ENCODE results near the gene MN1. TPM values are rescaled to one million over a fixed set of nuclear protein-coding genes. Genes with fewer than 3 reads are reported as not detected.

The MN1 gene
- total and polyA plus RNA-seq, 2 experiments from 2014 or later, result 1.0 to 6.8 TPM

DNA sequence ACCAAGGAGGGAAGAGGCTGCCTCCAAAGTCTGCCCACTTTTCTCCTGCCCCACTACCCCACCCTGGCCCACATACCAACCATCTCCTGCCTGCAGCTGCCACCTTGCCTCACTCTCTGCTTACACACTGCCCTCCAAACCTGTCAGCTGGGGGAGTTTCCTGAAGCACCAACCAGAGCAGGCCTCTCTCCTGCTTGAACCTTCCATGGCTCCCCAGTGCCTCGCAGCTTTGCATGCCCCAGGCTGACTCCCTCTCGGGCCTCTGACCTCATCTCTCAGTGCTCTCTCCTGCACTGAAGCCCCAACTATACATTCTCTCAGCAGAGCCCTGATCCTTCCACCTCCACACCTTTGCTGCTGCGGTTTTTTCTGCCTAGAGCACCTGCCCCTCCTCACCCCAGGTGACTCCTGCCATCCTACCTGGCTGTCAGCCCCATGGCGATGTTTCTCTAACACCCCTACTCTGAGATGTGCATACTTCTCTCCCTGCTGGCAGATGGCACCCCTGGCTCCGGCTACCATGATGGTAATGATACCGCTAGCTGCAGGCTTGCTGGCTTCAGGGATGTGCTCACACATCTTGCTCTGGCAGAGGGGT lies 43.5 kb downstream of the MN1 start (continued):
- TF ChIP-seq, protein P1, sequence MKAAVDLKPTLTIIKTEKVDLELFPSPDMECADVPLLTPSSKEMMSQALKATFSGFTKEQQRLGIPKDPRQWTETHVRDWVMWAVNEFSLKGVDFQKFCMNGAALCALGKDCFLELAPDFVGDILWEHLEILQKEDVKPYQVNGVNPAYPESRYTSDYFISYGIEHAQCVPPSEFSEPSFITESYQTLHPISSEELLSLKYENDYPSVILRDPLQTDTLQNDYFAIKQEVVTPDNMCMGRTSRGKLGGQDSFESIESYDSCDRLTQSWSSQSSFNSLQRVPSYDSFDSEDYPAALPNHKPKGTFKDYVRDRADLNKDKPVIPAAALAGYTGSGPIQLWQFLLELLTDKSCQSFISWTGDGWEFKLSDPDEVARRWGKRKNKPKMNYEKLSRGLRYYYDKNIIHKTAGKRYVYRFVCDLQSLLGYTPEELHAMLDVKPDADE (IDR thresholded peaks at IDR 0.05), result no peak
- TF ChIP-seq, protein P2, sequence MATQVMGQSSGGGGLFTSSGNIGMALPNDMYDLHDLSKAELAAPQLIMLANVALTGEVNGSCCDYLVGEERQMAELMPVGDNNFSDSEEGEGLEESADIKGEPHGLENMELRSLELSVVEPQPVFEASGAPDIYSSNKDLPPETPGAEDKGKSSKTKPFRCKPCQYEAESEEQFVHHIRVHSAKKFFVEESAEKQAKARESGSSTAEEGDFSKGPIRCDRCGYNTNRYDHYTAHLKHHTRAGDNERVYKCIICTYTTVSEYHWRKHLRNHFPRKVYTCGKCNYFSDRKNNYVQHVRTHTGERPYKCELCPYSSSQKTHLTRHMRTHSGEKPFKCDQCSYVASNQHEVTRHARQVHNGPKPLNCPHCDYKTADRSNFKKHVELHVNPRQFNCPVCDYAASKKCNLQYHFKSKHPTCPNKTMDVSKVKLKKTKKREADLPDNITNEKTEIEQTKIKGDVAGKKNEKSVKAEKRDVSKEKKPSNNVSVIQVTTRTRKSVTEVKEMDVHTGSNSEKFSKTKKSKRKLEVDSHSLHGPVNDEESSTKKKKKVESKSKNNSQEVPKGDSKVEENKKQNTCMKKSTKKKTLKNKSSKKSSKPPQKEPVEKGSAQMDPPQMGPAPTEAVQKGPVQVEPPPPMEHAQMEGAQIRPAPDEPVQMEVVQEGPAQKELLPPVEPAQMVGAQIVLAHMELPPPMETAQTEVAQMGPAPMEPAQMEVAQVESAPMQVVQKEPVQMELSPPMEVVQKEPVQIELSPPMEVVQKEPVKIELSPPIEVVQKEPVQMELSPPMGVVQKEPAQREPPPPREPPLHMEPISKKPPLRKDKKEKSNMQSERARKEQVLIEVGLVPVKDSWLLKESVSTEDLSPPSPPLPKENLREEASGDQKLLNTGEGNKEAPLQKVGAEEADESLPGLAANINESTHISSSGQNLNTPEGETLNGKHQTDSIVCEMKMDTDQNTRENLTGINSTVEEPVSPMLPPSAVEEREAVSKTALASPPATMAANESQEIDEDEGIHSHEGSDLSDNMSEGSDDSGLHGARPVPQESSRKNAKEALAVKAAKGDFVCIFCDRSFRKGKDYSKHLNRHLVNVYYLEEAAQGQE (IDR thresholded peaks at IDR 0.05; ENCODE audit: unreplicated experiment), result no peak

DNA sequence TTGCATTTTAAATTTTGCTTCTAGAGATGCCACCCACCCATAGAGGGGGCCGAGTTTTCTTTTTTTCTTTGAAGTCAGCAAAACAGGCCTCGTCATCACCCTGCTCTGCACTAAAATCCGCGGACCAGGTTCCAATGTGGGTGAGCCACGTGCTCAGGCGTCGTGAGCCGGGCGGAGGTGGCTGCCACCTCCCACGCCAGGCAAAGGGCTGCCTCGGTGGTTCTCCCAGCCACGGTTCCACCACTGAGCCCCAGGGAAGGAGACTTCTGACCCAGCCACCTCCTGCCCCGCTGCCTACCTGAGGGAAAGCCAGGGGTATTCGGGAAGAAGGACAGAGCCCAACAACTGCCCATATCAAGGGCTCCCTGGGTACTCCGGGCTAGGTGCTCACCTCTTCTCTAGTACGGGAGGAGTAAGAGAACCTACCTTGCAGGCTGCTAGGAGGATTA lies 45.3 kb downstream of the MN1 start:
- H3K36me3 Mint-ChIP-seq (ENCODE audit: low read depth), result no peaks in the 10 kb centered on the region
- H4K20me1 ChIP-seq (replicated peaks; ENCODE audit: insufficient read depth), result no peaks in the 10 kb centered on the region
- H3K36me3 ChIP-seq (ENCODE audit: insufficient read depth), result no peaks in the 10 kb centered on the region
- H3K79me2 ChIP-seq (replicated peaks; ENCODE audit: insufficient read depth), result no peaks in the 10 kb centered on the region
- H3K4me1 ChIP-seq (ENCODE audit: insufficient read depth), result peaks cover 4% of the 10 kb centered on the region
- ATAC-seq (no peak), DNase-seq (ENCODE audit: low spot score) (no peak)
- TF ChIP-seq ZNF331 (CRISPR knock-in tag; IDR thresholded peaks at IDR 0.05; ENCODE audit: low read depth), result no peak
- H3K9me2 ChIP-seq (ENCODE audit: insufficient read depth), result no peaks in the 10 kb centered on the region
- H3K4me3 Mint-ChIP-seq, result no peak overlapping the region
- H2AFZ ChIP-seq, result no peak overlapping the region
- no peak overlapping the region for H3K27ac ChIP-seq (ENCODE audit: low read depth)
- peaks cover 7% of the 10 kb centered on the region for H3K27me3 Mint-ChIP-seq (ENCODE audit: insufficient read depth, low read depth, poor library complexity)
- H3K9me3 Mint-ChIP-seq, result no peaks in the 10 kb centered on the region
- no peaks in the 10 kb centered on the region for H3K27me3 ChIP-seq (ENCODE audit: insufficient read depth)
- peaks cover 25% of the 10 kb centered on the region for H3K4me1 Mint-ChIP-seq
- H3F3A ChIP-seq (replicated peaks; ENCODE audit: low read depth), result 0 out of 2 replicates have a peak, but pooled peaks cover 5% of the 10 kb centered on the region
- H3K27ac Mint-ChIP-seq, result no peak overlapping the region
- no peak overlapping the region for H3K4me3 ChIP-seq
- H3K4me2 ChIP-seq, result no peak overlapping the region

DNA sequence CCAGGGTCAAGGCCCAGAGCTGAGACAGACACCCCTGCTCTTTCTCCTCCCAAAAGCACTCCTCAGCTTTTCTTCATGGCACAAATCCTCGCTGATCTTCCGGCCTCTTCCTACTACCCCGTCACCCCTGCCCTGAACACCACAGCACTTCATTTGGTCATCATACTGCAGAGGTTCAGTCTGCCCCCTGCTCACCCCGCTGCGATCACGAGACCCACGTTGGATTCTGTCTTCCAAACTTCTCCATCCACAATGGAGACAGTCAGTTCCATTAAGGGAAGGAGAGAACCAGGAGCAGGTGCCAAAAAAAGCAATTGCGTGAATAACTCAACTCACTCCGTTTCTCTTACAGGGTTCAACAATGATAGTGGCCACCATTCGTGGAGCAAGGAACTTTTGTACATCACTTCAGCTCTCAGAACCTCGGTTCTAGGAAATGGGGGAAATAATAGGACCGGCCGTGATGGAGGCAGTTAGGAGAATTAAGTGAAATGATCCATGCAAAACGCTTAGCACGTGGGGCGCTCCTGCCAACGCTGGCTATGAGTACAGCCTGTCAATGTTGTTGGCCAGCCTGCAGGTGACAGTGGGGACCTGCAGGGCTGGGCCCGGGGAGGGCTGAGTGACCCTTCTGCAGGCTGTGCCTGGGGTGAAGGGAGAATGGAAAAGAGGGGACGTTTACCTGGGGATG lies 45.9 kb downstream of the MN1 start:
- Histone ChIP-seq H4K20me1 (replicated peaks; ENCODE audit: insufficient read depth) (no peaks in the 10 kb centered on the region), H3K79me2 (replicated peaks; ENCODE audit: insufficient read depth) (no peaks in the 10 kb centered on the region), H3K27ac (ENCODE audit: low read depth) (no peak overlapping the region), H3K4me3 (no peak overlapping the region), H3K36me3 (ENCODE audit: insufficient read depth) (no peaks in the 10 kb centered on the region), H2AFZ (no peak overlapping the region), H3K4me1 (ENCODE audit: insufficient read depth) (peaks cover 7% of the 10 kb centered on the region), H3K9me2 (ENCODE audit: insufficient read depth) (no peaks in the 10 kb centered on the region), H3F3A (replicated peaks; ENCODE audit: low read depth) (0 out of 2 replicates have a peak, but pooled peaks cover 5% of the 10 kb centered on the region), H3K27me3 (ENCODE audit: insufficient read depth) (no peaks in the 10 kb centered on the region), H3K4me2 (no peak overlapping the region)
- Mint-ChIP-seq H3K4me3 (no peak overlapping the region), H3K27me3 (ENCODE audit: insufficient read depth, low read depth, poor library complexity) (peaks cover 9% of the 10 kb centered on the region), H3K4me1 (peaks cover 27% of the 10 kb centered on the region), H3K9me3 (no peaks in the 10 kb centered on the region), H3K27ac (no peak overlapping the region), H3K36me3 (ENCODE audit: low read depth) (no peaks in the 10 kb centered on the region)
- peak; percentile 41 for ATAC-seq
- no peak for DNase-seq (ENCODE audit: low spot score)
- TF ChIP-seq POLR2AphosphoS5 (IDR thresholded peaks at IDR 0.05; ENCODE audit: low read depth), result no peak
- TF ChIP-seq, protein P3, sequence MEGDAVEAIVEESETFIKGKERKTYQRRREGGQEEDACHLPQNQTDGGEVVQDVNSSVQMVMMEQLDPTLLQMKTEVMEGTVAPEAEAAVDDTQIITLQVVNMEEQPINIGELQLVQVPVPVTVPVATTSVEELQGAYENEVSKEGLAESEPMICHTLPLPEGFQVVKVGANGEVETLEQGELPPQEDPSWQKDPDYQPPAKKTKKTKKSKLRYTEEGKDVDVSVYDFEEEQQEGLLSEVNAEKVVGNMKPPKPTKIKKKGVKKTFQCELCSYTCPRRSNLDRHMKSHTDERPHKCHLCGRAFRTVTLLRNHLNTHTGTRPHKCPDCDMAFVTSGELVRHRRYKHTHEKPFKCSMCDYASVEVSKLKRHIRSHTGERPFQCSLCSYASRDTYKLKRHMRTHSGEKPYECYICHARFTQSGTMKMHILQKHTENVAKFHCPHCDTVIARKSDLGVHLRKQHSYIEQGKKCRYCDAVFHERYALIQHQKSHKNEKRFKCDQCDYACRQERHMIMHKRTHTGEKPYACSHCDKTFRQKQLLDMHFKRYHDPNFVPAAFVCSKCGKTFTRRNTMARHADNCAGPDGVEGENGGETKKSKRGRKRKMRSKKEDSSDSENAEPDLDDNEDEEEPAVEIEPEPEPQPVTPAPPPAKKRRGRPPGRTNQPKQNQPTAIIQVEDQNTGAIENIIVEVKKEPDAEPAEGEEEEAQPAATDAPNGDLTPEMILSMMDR (conservative IDR thresholded peaks at IDR 0.05; ENCODE audit: low read depth in 2 of 2), result no peak
- no peak for TF ChIP-seq ZNF114 (CRISPR knock-in tag; IDR thresholded peaks at IDR 0.05)
- TF ChIP-seq, protein P1 (IDR thresholded peaks at IDR 0.05), result no peak
- TF ChIP-seq EZH2 (IDR thresholded peaks at IDR 0.05; ENCODE audit: low read depth, unreplicated experiment), result no peak
